Ectodermal cell (in vitro differentiated cells): ENCODE measurements around the gene NQO1.
"Not testable (repeated sequence)": the region's sequence is repeated elsewhere in the genome, so short reads cannot be mapped to it uniquely, and the experiment has no call there.

Experiments
- H3K27ac ChIP-seq: 2 replicates; pipeline ENCODE4 v1.7.0; 2013; ENCODE audit warnings: mild to moderate bottlenecking, low read depth, low read length; ENCODE audit not compliant: insufficient read depth, poor library complexity, severe bottlenecking
- H3K27me3 ChIP-seq: 2 replicates; pipeline ENCODE4 v1.7.0; 2013; ENCODE audit warnings: mild to moderate bottlenecking, low read length; ENCODE audit not compliant: insufficient read depth, control insufficient read depth, poor library complexity, severe bottlenecking
- H3K36me3 ChIP-seq: one replicate; pipeline ENCODE4 v1.7.0; 2013; ENCODE audit warnings: low read length; ENCODE audit not compliant: control insufficient read depth, insufficient read depth
- H3K4me1 ChIP-seq: one replicate; pipeline ENCODE4 v1.7.0; 2013; ENCODE audit warnings: low read length; ENCODE audit not compliant: control insufficient read depth, insufficient read depth
- H3K4me3 ChIP-seq: 2 replicates; pipeline ENCODE4 v1.7.0; 2013; ENCODE audit warnings: low read depth, low read length, control low read depth; ENCODE audit not compliant: insufficient read depth
- H3K9me3 ChIP-seq: 2 replicates; pipeline ENCODE4 v1.7.0; 2013; ENCODE audit warnings: mild to moderate bottlenecking, low read length, moderate library complexity; ENCODE audit not compliant: control insufficient read depth
- WGBS, 2 experiments: methylation state at CpG; one replicate each; pipeline ENCODE4 v1.1.7; 2013; ENCODE audit warnings: missing lambda C conversion rate in 2 of 2; 5-methylcytosine and 5-hydroxymethylcytosine counted together

Gene NQO1

GRCh38 chr16:69761983-69762813 lies 35.8 kb upstream of the NQO1 start, which contains the start of gene WWP2:
Gene WWP2, plus strand, starts transcription at chr16:69762332. Its CDS starts 24,679 bp downstream, at chr16:69787011.
- Histone ChIP-seq H3K27me3 (no peaks in the 10 kb centered on the region), H3K4me3 (peak within 1 kb of the TSS; percentile 92), H3K36me3 (no peaks in the 10 kb centered on the region), H3K4me1 (peaks cover 5% of the 10 kb centered on the region), H3K27ac (no peak within 1 kb of the TSS), H3K9me3 (no peaks in the 10 kb centered on the region)
- WGBS, 2 experiments: 1 to 2% methylated on average over 68 of the region's 68 CpGs

DNA sequence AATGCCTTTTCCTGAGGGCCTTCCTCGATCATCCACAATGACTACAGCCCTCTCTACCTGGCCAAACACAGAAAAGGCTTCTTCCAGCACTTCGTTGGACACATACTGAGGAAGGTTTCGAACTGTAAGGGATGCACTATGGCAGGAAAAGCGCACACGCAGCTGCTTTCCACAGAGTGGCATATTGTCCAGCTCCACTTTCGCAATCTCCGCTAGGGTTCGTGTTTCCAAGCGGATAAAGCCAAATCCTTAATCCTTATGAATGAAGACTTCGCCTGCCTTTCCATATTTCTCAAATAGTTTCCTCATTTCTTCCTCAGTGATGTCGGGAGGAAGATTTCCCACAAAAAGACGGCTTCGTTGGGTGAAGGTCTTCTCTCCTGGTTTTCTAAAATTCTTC lies 31.0 kb upstream of the NQO1 start:
- not testable (repeated sequence) for H3K27ac ChIP-seq, H3K27me3 ChIP-seq, H3K9me3 ChIP-seq, H3K4me3 ChIP-seq, H3K4me1 ChIP-seq, H3K36me3 ChIP-seq
- 91 to 93% methylated on average over 13 of the region's 13 CpGs for WGBS, 2 experiments

DNA sequence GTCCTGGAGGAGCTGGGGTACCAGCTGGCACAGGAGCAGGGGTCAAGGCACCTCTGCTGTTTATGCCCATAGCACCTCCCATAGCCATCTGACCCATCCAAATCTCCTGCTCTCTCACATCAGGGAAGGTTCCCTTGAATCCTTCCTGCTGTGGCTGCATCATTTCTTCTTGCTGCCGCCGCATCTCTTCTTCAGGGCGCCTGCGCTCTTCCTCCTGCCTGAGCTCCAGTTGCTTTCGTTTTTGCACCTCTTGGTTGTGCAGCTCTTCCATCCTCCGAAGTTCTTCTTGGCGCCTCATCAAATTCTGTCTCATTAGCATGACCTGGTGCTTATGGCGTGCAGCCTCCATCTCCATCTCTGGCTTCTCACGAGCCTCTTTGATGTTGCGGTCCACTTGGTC lies 30.3 kb upstream of the NQO1 start:
- Histone ChIP-seq H3K36me3 (no peaks in the 10 kb centered on the region), H3K27me3 (no peaks in the 10 kb centered on the region), H3K9me3 (no peaks in the 10 kb centered on the region), H3K4me3 (no peak overlapping the region), H3K27ac (no peak overlapping the region), H3K4me1 (peaks cover 6% of the 10 kb centered on the region)
- 91 to 93% methylated on average over 10 of the region's 10 CpGs for WGBS, 2 experiments

DNA sequence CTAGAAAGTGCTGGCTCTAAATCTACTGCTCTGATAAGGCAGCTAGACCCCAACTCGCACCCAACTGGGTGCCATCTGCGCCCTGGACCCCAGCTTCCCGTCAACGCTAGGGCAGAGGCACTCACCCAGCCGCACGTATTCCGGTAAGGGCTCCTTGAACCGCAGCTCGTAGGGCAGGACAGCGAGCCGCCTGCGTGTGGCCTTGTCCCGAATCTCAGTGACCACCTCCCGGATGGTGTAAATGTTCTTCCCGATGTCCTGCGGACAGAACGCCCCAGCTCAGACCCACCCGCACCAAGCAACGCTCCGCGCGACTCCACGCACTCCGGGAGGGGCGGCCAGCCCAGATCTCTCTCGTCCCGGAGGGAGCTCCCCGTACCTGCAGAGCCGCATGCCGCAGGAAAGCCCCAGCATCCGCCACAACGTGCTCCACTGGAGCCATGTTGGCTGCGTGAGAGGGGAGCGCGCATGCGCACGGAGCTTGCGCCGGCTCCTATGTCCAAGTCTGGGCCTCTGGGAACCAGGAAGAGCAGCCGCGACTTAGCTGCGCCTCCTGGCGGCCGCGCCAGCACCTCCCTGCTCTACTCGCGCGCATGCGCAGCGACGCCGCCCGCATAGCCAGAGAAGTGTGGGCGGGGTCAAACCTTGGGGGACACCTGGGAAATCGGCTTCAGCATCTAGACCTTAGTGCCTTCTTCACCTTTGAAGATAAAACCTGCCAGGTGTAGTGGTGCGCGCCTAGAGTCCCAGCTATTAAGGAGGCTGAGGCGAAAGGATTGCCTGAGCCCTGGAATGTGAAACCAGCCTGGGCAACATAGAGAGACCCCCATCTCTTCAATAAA lies 28.3 kb upstream of the NQO1 start, which contains the start of gene NOB1:
TSS of gene NOB1 (minus strand) at position 458 of the 842 bp plus-strand sequence. CDS start at position 442, 16 bp downstream.
- 1% methylated on average over 58 of the region's 58 CpGs for WGBS, 2 experiments
- Histone ChIP-seq H3K36me3 (peaks cover 9% of the 10 kb centered on the region), H3K4me1 (peaks cover 6% of the 10 kb centered on the region), H3K27me3 (no peaks in the 10 kb centered on the region), H3K27ac (peak within 1 kb of the TSS; percentile 47), H3K4me3 (peak within 1 kb of the TSS; percentile 95), H3K9me3 (no peaks in the 10 kb centered on the region)

GRCh38 chr16:69754143-69754468 lies 27.7 kb upstream of the NQO1 start:
- no peaks in the 10 kb centered on the region for H3K9me3 ChIP-seq
- H3K27me3 ChIP-seq: no peaks in the 10 kb centered on the region
- WGBS, 2 experiments: 12 to 17% methylated on average over 4 of the region's 4 CpGs
- H3K27ac ChIP-seq: no peak overlapping the region
- H3K36me3 ChIP-seq: peaks cover 13% of the 10 kb centered on the region
- H3K4me3 ChIP-seq: peak overlapping the region; percentile 95
- peaks cover 6% of the 10 kb centered on the region for H3K4me1 ChIP-seq

- H3K4me3 ChIP-seq: no peak overlapping the region
- H3K36me3 ChIP-seq: peaks cover 54% of the 10 kb centered on the region
- no peaks in the 10 kb centered on the region for H3K9me3 ChIP-seq
- H3K27me3 ChIP-seq: no peaks in the 10 kb centered on the region
- WGBS, 2 experiments: 93 to 95% methylated on average over 19 to 20 of the region's 20 CpGs
- H3K27ac ChIP-seq: no peak overlapping the region
- peaks cover 5% of the 10 kb centered on the region for H3K4me1 ChIP-seq
These were observed 22.5 kb upstream of the NQO1 start for GRCh38 chr16:69748694-69749345.

GRCh38 chr16:69747115-69747514 lies 20.8 kb upstream of the NQO1 start:
- Histone ChIP-seq H3K4me3 (no peak overlapping the region), H3K27ac (no peak overlapping the region)
- WGBS, 2 experiments: 92 to 93% methylated on average over 8 of the region's 8 CpGs

DNA sequence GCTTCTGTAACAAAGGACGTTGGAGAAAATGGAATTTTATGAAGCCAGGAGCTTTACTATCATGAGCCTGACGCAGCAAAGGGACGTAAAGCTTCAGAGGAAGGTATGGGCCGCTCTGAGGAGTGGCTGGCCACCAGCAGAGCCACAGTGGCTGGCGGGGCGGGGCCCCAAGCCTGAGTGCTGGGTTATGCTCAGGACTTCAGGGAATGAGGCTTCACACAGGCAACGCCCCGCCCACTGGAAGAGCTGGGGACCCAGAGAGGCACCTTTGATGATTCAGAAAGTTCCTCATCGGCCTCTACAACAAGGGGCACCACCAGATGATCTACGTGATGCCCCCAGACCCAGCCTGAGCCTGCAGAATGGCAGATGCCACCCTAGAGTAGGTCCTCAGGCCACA lies 19.6 kb upstream of the NQO1 start:
- Histone ChIP-seq H3K4me3 (no peak overlapping the region), H3K27ac (no peak overlapping the region), H3K27me3 (no peaks in the 10 kb centered on the region), H3K36me3 (peaks cover 76% of the 10 kb centered on the region), H3K4me1 (no peaks in the 10 kb centered on the region), H3K9me3 (no peaks in the 10 kb centered on the region)
- WGBS, 2 experiments: 94% methylated on average over 10 of the region's 10 CpGs

More at GRCh38 chr16:69747115-69747514, 20.8 kb upstream of the NQO1 start:
- Histone ChIP-seq H3K4me1 (no peaks in the 10 kb centered on the region), H3K9me3 (no peaks in the 10 kb centered on the region), H3K36me3 (peaks cover 65% of the 10 kb centered on the region), H3K27me3 (no peaks in the 10 kb centered on the region)

GRCh38 chr16:69745232-69745612 lies 18.9 kb upstream of the NQO1 start:
- H3K36me3 ChIP-seq: peaks cover 75% of the 10 kb centered on the region
- H3K4me1 ChIP-seq: no peaks in the 10 kb centered on the region
- H3K27ac ChIP-seq: no peak overlapping the region
- no peak overlapping the region for H3K4me3 ChIP-seq
- H3K27me3 ChIP-seq: no peaks in the 10 kb centered on the region
- H3K9me3 ChIP-seq: no peaks in the 10 kb centered on the region
- 94 to 97% methylated on average over 11 of the region's 11 CpGs for WGBS, 2 experiments
